ENCODE results near the gene COL5A2. TPM values are rescaled to one million over a fixed set of nuclear protein-coding genes. Genes with fewer than 3 reads are reported as not detected.

The COL5A2 gene
- total RNA-seq, 6 experiments from 2014 or later: 5.7 to 17.6 (median 8.6) TPM

GRCh38 chr2:189163889-189164288, 15.7 kb downstream of the COL5A2 start:
- peaks cover 0 to 21% (median 4%) of the 10 kb centered on the region in 4 donors for H3K4me1 ChIP-seq
- no peak overlapping the region for H3K27ac ChIP-seq
- TF ChIP-seq POLR2A (IDR thresholded peaks at IDR 0.05) (no peak), CTCF (IDR thresholded peaks at IDR 0.05) (no peak)
- intact Hi-C loops (cut with DNase I): no loop called here
- H3K4me3 ChIP-seq: no peak overlapping the region
- DNase-seq (no peak), ATAC-seq (peak in 2 of 4 donors; percentile 18 to 47)
- H3K36me3 ChIP-seq: no peaks in the 10 kb centered on the region
- no peaks in the 10 kb centered on the region for H3K27me3 ChIP-seq
- WGBS (ENCODE audit: insufficient coverage, low coverage, low lambda C conversion rate, missing lambda C conversion rate): 29% methylated on average over 3 of the region's 3 CpGs
- H3K9me3 ChIP-seq: no peaks in the 10 kb centered on the region

GRCh38 chr2:189162566-189162965, 17.0 kb downstream of the COL5A2 start:
- ATAC-seq: no peak
- intact Hi-C loops (cut with DNase I): no loop called here
- Histone ChIP-seq H3K27ac (no peak overlapping the region), H3K4me3 (no peak overlapping the region), H3K4me1 (peaks cover 0 to 17% (median 4%) of the 10 kb centered on the region in 4 donors), H3K36me3 (no peaks in the 10 kb centered on the region), H3K27me3 (no peaks in the 10 kb centered on the region), H3K9me3 (no peaks in the 10 kb centered on the region)
- TF ChIP-seq CTCF (IDR thresholded peaks at IDR 0.05) (no peak), POLR2A (IDR thresholded peaks at IDR 0.05) (no peak)
- DNase-seq: no peak

GRCh38 chr2:189161894-189162293, 17.7 kb downstream of the COL5A2 start:
- ATAC-seq (no peak), DNase-seq (no peak)
- no peak for TF ChIP-seq CTCF (IDR thresholded peaks at IDR 0.05)
- TF ChIP-seq POLR2A (IDR thresholded peaks at IDR 0.05): no peak
- no peak overlapping the region for H3K4me3 ChIP-seq
- WGBS (ENCODE audit: insufficient coverage, low coverage, low lambda C conversion rate, missing lambda C conversion rate): 77% methylated on average over 3 of the region's 3 CpGs
- peaks cover 0 to 17% (median 4%) of the 10 kb centered on the region in 4 donors for H3K4me1 ChIP-seq
- H3K36me3 ChIP-seq: no peaks in the 10 kb centered on the region
- no peak overlapping the region for H3K27ac ChIP-seq
- no peaks in the 10 kb centered on the region for H3K9me3 ChIP-seq
- intact Hi-C loops (cut with DNase I): no loop called here
- H3K27me3 ChIP-seq: no peaks in the 10 kb centered on the region

GRCh38 chr2:189159717-189160116, 19.8 kb downstream of the COL5A2 start:
- no peak overlapping the region for H3K4me3 ChIP-seq
- no peaks in the 10 kb centered on the region for H3K9me3 ChIP-seq
- TF ChIP-seq CTCF (IDR thresholded peaks at IDR 0.05): no peak
- TF ChIP-seq POLR2A (IDR thresholded peaks at IDR 0.05): no peak
- no peak overlapping the region for H3K27ac ChIP-seq
- no peaks in the 10 kb centered on the region for H3K36me3 ChIP-seq
- H3K4me1 ChIP-seq: peaks cover 0 to 10% (median 3%) of the 10 kb centered on the region in 4 donors
- ATAC-seq (no peak), DNase-seq (no peak)
- intact Hi-C loops (cut with DNase I): no loop called here
- 78% methylated on average over 4 of the region's 4 CpGs for WGBS (ENCODE audit: insufficient coverage, low coverage, low lambda C conversion rate, missing lambda C conversion rate)
- no peaks in the 10 kb centered on the region for H3K27me3 ChIP-seq

- WGBS (ENCODE audit: insufficient coverage, low coverage, low lambda C conversion rate, missing lambda C conversion rate): 37% methylated on average over 2 of the region's 2 CpGs
- H3K4me3 ChIP-seq: no peak overlapping the region
- TF ChIP-seq POLR2A (IDR thresholded peaks at IDR 0.05) (no peak), CTCF (IDR thresholded peaks at IDR 0.05) (no peak)
- peaks cover 0 to 6% (median under 1%) of the 10 kb centered on the region in 4 donors for H3K4me1 ChIP-seq
- H3K27me3 ChIP-seq: no peaks in the 10 kb centered on the region
- intact Hi-C loops (cut with DNase I): no loop called here
- no peaks in the 10 kb centered on the region for H3K9me3 ChIP-seq
- no peak for DNase-seq
- H3K36me3 ChIP-seq: no peaks in the 10 kb centered on the region
- ATAC-seq: peak in 1 of 4 donors; percentile 53
- no peak overlapping the region for H3K27ac ChIP-seq
Observed at GRCh38 chr2:189159273-189159672, 20.3 kb downstream of the COL5A2 start.

Measured in right lobe of liver (tissue), 6 donors.